Mucosa of rectum (tissue), 2 donors: ENCODE measurements around the gene DNAJC9.
"Not testable (repeated sequence)": the region's sequence is repeated elsewhere in the genome, so short reads cannot be mapped to it uniquely, and the experiment has no call there.

Experiments used
- H3K27ac ChIP-seq, 2 donors: one replicate each; pipeline ENCODE4 v1.7.0; 2013; ENCODE audit warnings: inconsistent platforms in 2 of 2, low read depth in 2 of 2, low read length in 2 of 2
- H3K27me3 ChIP-seq, 2 donors: one replicate each; pipeline ENCODE4 v1.7.0; 2013; ENCODE audit warnings: low read length in 2 of 2; ENCODE audit not compliant: control insufficient read depth in 2 of 2, insufficient read depth in 2 of 2
- H3K36me3 ChIP-seq, 2 donors: one replicate each; pipeline ENCODE4 v1.7.0; 2013; ENCODE audit warnings: low read length in 2 of 2; ENCODE audit not compliant: control insufficient read depth in 2 of 2, insufficient read depth in 2 of 2
- H3K4me1 ChIP-seq, 2 donors: one replicate each; pipeline ENCODE4 v1.7.0; 2013; ENCODE audit warnings: low read length in 2 of 2, mild to moderate bottlenecking in 1 of 2; ENCODE audit not compliant: control insufficient read depth in 2 of 2, insufficient read depth in 2 of 2
- H3K4me3 ChIP-seq, 2 donors: one replicate each; pipeline ENCODE4 v1.7.0; 2013; ENCODE audit warnings: low read length in 2 of 2
- H3K9ac ChIP-seq, 2 donors: one replicate each; pipeline ENCODE4 v1.7.0; 2013; ENCODE audit warnings: low read length in 2 of 2, low read depth in 1 of 2, mild to moderate bottlenecking in 1 of 2
- H3K9me3 ChIP-seq, 2 donors: one replicate each; pipeline ENCODE4 v1.7.0; 2013; ENCODE audit warnings: low read length in 2 of 2; ENCODE audit not compliant: control insufficient read depth in 2 of 2
- donor health status: healthy.
- donor health status: Normal muscosa, but diverticular disease.

The DNAJC9 gene

GRCh38 chr10:73261362-73261995 lies 14.4 kb upstream of the DNAJC9 start:
- Histone ChIP-seq H3K36me3 (no peaks in the 10 kb centered on the region), H3K9ac (no peak overlapping the region), H3K4me3 (no peak overlapping the region), H3K27me3 (no peaks in the 10 kb centered on the region), H3K27ac (no peak overlapping the region), H3K9me3 (no peaks in the 10 kb centered on the region), H3K4me1 (no peaks in the 10 kb centered on the region)

GRCh38 chr10:73258612-73259011 lies 11.6 kb upstream of the DNAJC9 start:
- not testable (repeated sequence) for H3K9ac ChIP-seq, H3K36me3 ChIP-seq, H3K9me3 ChIP-seq, H3K4me3 ChIP-seq, H3K27me3 ChIP-seq, H3K4me1 ChIP-seq, H3K27ac ChIP-seq

- peak overlapping the region; percentile 91 to 93 for H3K9ac ChIP-seq
- H3K27me3 ChIP-seq = no peaks in the 10 kb centered on the region
- peaks cover 13 to 18% of the 10 kb centered on the region in 2 donors for H3K4me1 ChIP-seq
- peaks cover 13 to 16% of the 10 kb centered on the region in 2 donors for H3K36me3 ChIP-seq
- H3K9me3 ChIP-seq = no peaks in the 10 kb centered on the region
- H3K27ac ChIP-seq = peak overlapping the region; percentile 89 to 94
- peak overlapping the region; percentile 97 to 100 for H3K4me3 ChIP-seq
Measured at GRCh38 chr10:73253225-73253555, 6.1 kb upstream of the DNAJC9 start.

GRCh38 chr10:73252445-73253224 lies 5.6 kb upstream of the DNAJC9 start, which contains the start of gene MRPS16:
MRPS16 (minus strand) TSS chr10:73252644; CDS start chr10:73252482, 162 bp downstream.
- no peaks in the 10 kb centered on the region for H3K27me3 ChIP-seq
- H3K36me3 ChIP-seq = peaks cover 13 to 16% of the 10 kb centered on the region in 2 donors
- H3K9me3 ChIP-seq = no peaks in the 10 kb centered on the region
- peak within 1 kb of the TSS; percentile 97 to 100 for H3K4me3 ChIP-seq
- H3K27ac ChIP-seq = peak within 1 kb of the TSS; percentile 89 to 94
- peaks cover 13 to 21% of the 10 kb centered on the region in 2 donors for H3K4me1 ChIP-seq
- peak within 1 kb of the TSS; percentile 91 to 93 for H3K9ac ChIP-seq

- Histone ChIP-seq H3K4me3 (peak overlapping the region; percentile 97 to 100), H3K9ac (peak overlapping the region; percentile 91 to 93), H3K36me3 (peaks cover 13 to 16% of the 10 kb centered on the region in 2 donors), H3K4me1 (peaks cover 13 to 23% of the 10 kb centered on the region in 2 donors), H3K27me3 (no peaks in the 10 kb centered on the region), H3K27ac (peak overlapping the region; percentile 89 to 94), H3K9me3 (no peaks in the 10 kb centered on the region)
Measured at GRCh38 chr10:73251683-73252444, 4.8 kb upstream of the DNAJC9 start.

- Histone ChIP-seq H3K9ac (no peak overlapping the region), H3K9me3 (no peaks in the 10 kb centered on the region), H3K27ac (no peak overlapping the region), H3K36me3 (peaks cover 22 to 29% of the 10 kb centered on the region in 2 donors), H3K4me3 (no peak overlapping the region), H3K27me3 (no peaks in the 10 kb centered on the region), H3K4me1 (peaks cover 24 to 28% of the 10 kb centered on the region in 2 donors)
Measured at GRCh38 chr10:73248259-73248724, 1.2 kb upstream of the DNAJC9 start.

GRCh38 chr10:73247509-73248258 lies 629 bp upstream of the DNAJC9 start:
- Histone ChIP-seq H3K27me3 (no peaks in the 10 kb centered on the region), H3K9me3 (no peaks in the 10 kb centered on the region), H3K4me3 (peak overlapping the region; percentile 71 to 91), H3K9ac (peak overlapping the region; percentile 73), H3K27ac (peak overlapping the region; percentile 84 to 90), H3K4me1 (peaks cover 22 to 26% of the 10 kb centered on the region in 2 donors), H3K36me3 (peaks cover 23 to 34% of the 10 kb centered on the region in 2 donors)

GRCh38 chr10:73246322-73246645 lies 771 bp downstream of the DNAJC9 start:
- Histone ChIP-seq H3K36me3 (peaks cover 30 to 41% of the 10 kb centered on the region in 2 donors), H3K4me1 (peaks cover 15 to 18% of the 10 kb centered on the region in 2 donors), H3K9me3 (no peaks in the 10 kb centered on the region), H3K4me3 (peak overlapping the region; percentile 71 to 91), H3K27ac (peak overlapping the region; percentile 84 to 90), H3K27me3 (no peaks in the 10 kb centered on the region), H3K9ac (peak overlapping the region; percentile 73)

GRCh38 chr10:73244866-73245477 lies 2.1 kb downstream of the DNAJC9 start:
- Histone ChIP-seq H3K9ac (no peak overlapping the region), H3K27me3 (no peaks in the 10 kb centered on the region), H3K36me3 (peaks cover 31 to 42% of the 10 kb centered on the region in 2 donors), H3K4me3 (peak overlapping the region in 1 of 2 donors; percentile 91), H3K4me1 (peaks cover 15% of the 10 kb centered on the region in 2 donors), H3K9me3 (no peaks in the 10 kb centered on the region), H3K27ac (no peak overlapping the region)
